CD14-positive monocyte (primary cell): ENCODE data around the gene EZH1. TPM values are rescaled to one million over a fixed set of nuclear protein-coding genes. Genes with fewer than 3 reads are reported as not detected.

Experiments used
- DNase-seq, 3 donors: peaks; one replicate each; pipeline ENCODE4 v3.0.0-alpha.2; 2011 to 2022
- H2AFZ ChIP-seq: 2 replicates; pipeline ENCODE4 v1.6.0; 2012; ENCODE audit warnings: mild to moderate bottlenecking, low read depth, low read length, inconsistent platforms; ENCODE audit not compliant: insufficient read depth, poor library complexity, severe bottlenecking
- H3K27ac ChIP-seq, 2 donors: 1 replicate in 1 of 2; 2 replicates in 1 of 2; pipeline ENCODE4 v1.5.1; 2012 to 2013; ENCODE audit warnings: low read length in 2 of 2, control low read depth in 1 of 2, inconsistent platforms in 1 of 2, low read depth in 1 of 2, mild to moderate bottlenecking in 1 of 2
- H3K27me3 ChIP-seq, 2 donors: one replicate each; pipeline versions ENCODE4 v1.6.0 to v1.6.1; 2011 to 2013; ENCODE audit warnings: low read length in 2 of 2; ENCODE audit not compliant: control insufficient read depth in 2 of 2, insufficient read depth in 2 of 2
- H3K36me3 ChIP-seq, 2 donors: replicated peaks in 1 of 2; 1 replicate in 1 of 2; 2 replicates in 1 of 2; pipeline versions ENCODE4 v1.5.1 to v1.6.1; 2012 to 2013; ENCODE audit warnings: low read length in 2 of 2, control low read depth in 1 of 2, inconsistent platforms in 1 of 2, mild to moderate bottlenecking in 1 of 2; ENCODE audit not compliant: insufficient read depth in 2 of 2, control insufficient read depth in 1 of 2
- H3K4me1 ChIP-seq, 2 donors: 1 replicate in 1 of 2; 2 replicates in 1 of 2; pipeline versions ENCODE4 v1.5.1 to v1.6.1; 2012 to 2013; ENCODE audit warnings: low read length in 2 of 2, control low read depth in 1 of 2, inconsistent platforms in 1 of 2, mild to moderate bottlenecking in 1 of 2, moderate library complexity in 1 of 2; ENCODE audit not compliant: insufficient read depth in 2 of 2, control insufficient read depth in 1 of 2
- H3K4me2 ChIP-seq: replicated peaks from 2 replicates; pipeline ENCODE3; 2012; ENCODE audit warnings: low read length, moderate library complexity, mild to moderate bottlenecking; ENCODE audit not compliant: poor library complexity, severe bottlenecking; ENCODE audit errors: extremely low read depth
- H3K4me3 ChIP-seq, 3 experiments: fragments of 200-600 bp in 1 of 3; sonication (generic) in 1 of 3; replicated peaks in 1 of 3; 1 replicate in 2 of 3; 2 replicates in 1 of 3; pipeline ENCODE4 v1.5.1; 2011 to 2013; ENCODE audit warnings: low read length in 3 of 3, mild to moderate bottlenecking in 3 of 3, control low read depth in 2 of 3, low read depth in 2 of 3, inconsistent platforms in 1 of 3, moderate library complexity in 1 of 3
- H3K79me2 ChIP-seq: 2 replicates; pipeline ENCODE4 v1.6.0; 2012; ENCODE audit warnings: mild to moderate bottlenecking, control low read depth, inconsistent platforms, low read length, moderate library complexity; ENCODE audit not compliant: insufficient read depth
- H3K9ac ChIP-seq: 2 replicates; pipeline ENCODE4 v1.6.0; 2017; ENCODE audit warnings: low read length, mild to moderate bottlenecking; ENCODE audit not compliant: insufficient read depth, poor library complexity, severe bottlenecking
- H3K9me3 ChIP-seq, 2 donors: replicated peaks in 1 of 2; 1 replicate in 1 of 2; 2 replicates in 1 of 2; pipeline versions ENCODE4 v1.5.1 to v1.6.1; 2012 to 2013; ENCODE audit warnings: low read length in 2 of 2, control low read depth in 1 of 2; ENCODE audit not compliant: control insufficient read depth in 1 of 2, insufficient read depth in 1 of 2
- H4K20me1 ChIP-seq: 2 replicates; pipeline ENCODE4 v1.6.0; 2012; ENCODE audit warnings: mild to moderate bottlenecking, low read length, control low read depth, moderate library complexity; ENCODE audit not compliant: insufficient read depth
- H3K27ac Mint-ChIP-seq, 7 donors: one replicate each; pipeline ENCODE4 v1.8.0; 2020; ENCODE audit warnings: mild to moderate bottlenecking in 7 of 7, mixed read lengths in 7 of 7, moderate library complexity in 6 of 7, inconsistent platforms in 2 of 7
- H3K27me3 Mint-ChIP-seq, 3 donors: one replicate each; pipeline ENCODE4 v1.8.0; 2021 to 2022; ENCODE audit warnings: low read depth in 3 of 3, mild to moderate bottlenecking in 3 of 3, mixed read lengths in 3 of 3, moderate library complexity in 3 of 3, inconsistent platforms in 1 of 3
- H3K36me3 Mint-ChIP-seq, 2 donors: one replicate each; pipeline ENCODE4 v1.8.0; 2020; ENCODE audit warnings: mixed read lengths in 2 of 2, inconsistent platforms in 1 of 2, mild to moderate bottlenecking in 1 of 2
- H3K4me1 Mint-ChIP-seq: one replicate; pipeline ENCODE4 v1.8.0; 2020; ENCODE audit warnings: mild to moderate bottlenecking, mixed read lengths
- H3K4me3 Mint-ChIP-seq, 2 donors: one replicate each; pipeline ENCODE4 v1.8.0; 2020; ENCODE audit warnings: mild to moderate bottlenecking in 2 of 2, mixed read lengths in 2 of 2, moderate library complexity in 1 of 2
- H3K9me3 Mint-ChIP-seq, 7 donors: one replicate each; pipeline ENCODE4 v1.8.0; 2020 to 2022; ENCODE audit warnings: mixed read lengths in 7 of 7, mild to moderate bottlenecking in 6 of 7, moderate library complexity in 6 of 7, inconsistent platforms in 2 of 7
- WGBS: methylation state at CpG from one replicate; pipeline ENCODE4 v1.1.5; 2013; ENCODE audit warnings: missing lambda C conversion rate; ENCODE audit not compliant: insufficient coverage; 5-methylcytosine and 5-hydroxymethylcytosine counted together
- intact Hi-C, 2 donors: fragments of 100-400 bp; cut with micrococcal nuclease; formaldehyde crosslinking; loops; one replicate each; pipeline versions ENCODE4 v1.15.0 to v1.15.1; 2023
- polyA plus RNA-seq, 3 donors: library from polyadenylated mRNA; depleted of rRNA in 1 of 3; unstranded in 2 of 3; stranded (reverse) in 1 of 3; fragments of 300-500 nt in 2 of 3; fragments of >200 nt in 1 of 3; fragmentation: Illumina TruSeq in 2 of 3; gene quantifications; 1 replicate in 2 of 3; 2 replicates in 1 of 3; pipeline ENCODE4 v1.2.3, GENCODE V29; 2012 to 2021
- TF ChIP-seq, protein P1 (sequence below): fragments of 200-600 bp; IDR thresholded peaks from one replicate; pipeline ENCODE4 v1.8.0; 2022; ENCODE audit warnings: antibody characterized with exemption, mild to moderate bottlenecking

Gene EZH1
- polyA plus RNA-seq, 3 donors: 12.3 to 169 (median 17.8) TPM

DNA sequence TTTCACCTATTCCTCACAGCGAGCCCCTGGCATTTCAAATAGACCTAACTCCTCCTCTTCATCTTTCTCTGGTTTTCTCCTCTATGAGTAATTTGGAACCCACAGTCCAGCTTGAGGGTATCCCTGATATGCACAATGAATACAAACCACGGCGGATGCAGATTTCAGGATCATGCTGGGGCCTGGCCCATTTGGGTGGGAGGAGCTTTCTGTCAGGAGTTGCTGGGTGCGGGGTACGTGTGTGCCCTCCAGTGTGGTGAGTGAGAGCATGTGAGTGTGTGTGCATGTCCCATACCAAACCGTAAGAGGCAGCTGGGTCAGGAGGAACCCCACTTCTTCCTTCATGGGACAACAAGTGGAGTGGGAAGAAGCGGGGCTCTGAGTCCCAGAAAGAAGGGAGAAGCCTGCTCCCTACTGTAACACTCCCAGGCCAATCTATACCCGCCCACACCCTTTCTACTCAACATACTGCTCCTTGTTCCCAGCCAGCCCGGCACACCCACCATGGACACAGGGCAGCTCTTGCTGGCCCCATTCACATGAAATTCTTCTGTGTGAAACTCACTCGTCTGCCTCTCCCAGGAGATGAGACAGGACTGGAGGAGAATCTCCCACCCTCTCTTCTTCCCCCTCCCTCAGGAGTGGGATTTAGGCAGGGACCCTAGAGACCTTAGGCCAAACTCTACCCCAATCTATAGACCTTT is 44.1 kb downstream of the EZH1 start:
- Histone ChIP-seq H4K20me1 (no peaks in the 10 kb centered on the region), H3K36me3 (peaks cover 56 to 73% of the 10 kb centered on the region in 2 donors), H3K27ac (no peak overlapping the region), H3K9ac (no peak overlapping the region), H2AFZ (no peak overlapping the region), H3K4me3 (no peak overlapping the region), H3K9me3 (no peaks in the 10 kb centered on the region), H3K4me1 (no peaks in the 10 kb centered on the region), H3K27me3 (no peaks in the 10 kb centered on the region), H3K4me2 (no peak overlapping the region), H3K79me2 (no peaks in the 10 kb centered on the region)
- no peaks in the 10 kb centered on the region for H3K9me3 Mint-ChIP-seq
- H3K4me3 Mint-ChIP-seq: no peak overlapping the region
- DNase-seq: no peak
- peaks cover 0 to 2% (median 0%) of the 10 kb centered on the region in 3 donors for H3K27me3 Mint-ChIP-seq
- intact Hi-C loops: no loop called here
- 100% methylated on average over 6 of the region's 10 CpGs for WGBS
- peaks cover 61 to 80% of the 10 kb centered on the region in 2 donors for H3K36me3 Mint-ChIP-seq
- no peaks in the 10 kb centered on the region for H3K4me1 Mint-ChIP-seq
- TF ChIP-seq, protein P1, sequence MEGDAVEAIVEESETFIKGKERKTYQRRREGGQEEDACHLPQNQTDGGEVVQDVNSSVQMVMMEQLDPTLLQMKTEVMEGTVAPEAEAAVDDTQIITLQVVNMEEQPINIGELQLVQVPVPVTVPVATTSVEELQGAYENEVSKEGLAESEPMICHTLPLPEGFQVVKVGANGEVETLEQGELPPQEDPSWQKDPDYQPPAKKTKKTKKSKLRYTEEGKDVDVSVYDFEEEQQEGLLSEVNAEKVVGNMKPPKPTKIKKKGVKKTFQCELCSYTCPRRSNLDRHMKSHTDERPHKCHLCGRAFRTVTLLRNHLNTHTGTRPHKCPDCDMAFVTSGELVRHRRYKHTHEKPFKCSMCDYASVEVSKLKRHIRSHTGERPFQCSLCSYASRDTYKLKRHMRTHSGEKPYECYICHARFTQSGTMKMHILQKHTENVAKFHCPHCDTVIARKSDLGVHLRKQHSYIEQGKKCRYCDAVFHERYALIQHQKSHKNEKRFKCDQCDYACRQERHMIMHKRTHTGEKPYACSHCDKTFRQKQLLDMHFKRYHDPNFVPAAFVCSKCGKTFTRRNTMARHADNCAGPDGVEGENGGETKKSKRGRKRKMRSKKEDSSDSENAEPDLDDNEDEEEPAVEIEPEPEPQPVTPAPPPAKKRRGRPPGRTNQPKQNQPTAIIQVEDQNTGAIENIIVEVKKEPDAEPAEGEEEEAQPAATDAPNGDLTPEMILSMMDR: no peak
- H3K27ac Mint-ChIP-seq: peak overlapping the region in 1 of 7 donors; percentile 51

DNA sequence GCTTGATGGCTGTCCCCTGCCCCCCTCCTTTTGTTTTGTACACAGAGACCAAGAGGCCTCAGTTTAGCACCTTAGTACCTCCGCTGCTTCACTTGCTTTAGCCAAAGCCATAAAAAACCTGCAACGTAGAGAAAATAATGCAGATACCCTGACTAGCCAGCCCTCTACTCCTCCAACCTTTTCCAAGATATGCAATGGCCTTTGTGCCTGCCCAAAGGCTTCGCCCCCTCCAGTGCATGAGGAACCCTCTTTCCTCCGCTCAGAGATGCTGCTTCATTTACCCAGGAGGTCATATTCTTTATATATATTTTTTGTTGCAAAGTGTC is 45.5 kb downstream of the EZH1 start:
- 100% methylated on average over 2 of the region's 4 CpGs for WGBS
- H3K9me3 ChIP-seq: no peaks in the 10 kb centered on the region
- H3K9ac ChIP-seq: no peak overlapping the region
- no peak overlapping the region for H3K27ac Mint-ChIP-seq
- H3K4me1 ChIP-seq: no peaks in the 10 kb centered on the region
- TF ChIP-seq, protein P1: no peak
- H3K4me2 ChIP-seq: no peak overlapping the region
- H3K27ac ChIP-seq: no peak overlapping the region
- no peaks in the 10 kb centered on the region for H3K9me3 Mint-ChIP-seq
- peaks cover 42 to 60% of the 10 kb centered on the region in 2 donors for H3K36me3 ChIP-seq
- H4K20me1 ChIP-seq: no peaks in the 10 kb centered on the region
- H3K27me3 Mint-ChIP-seq: peaks cover 0 to 2% (median 0%) of the 10 kb centered on the region in 3 donors
- H3K79me2 ChIP-seq: no peaks in the 10 kb centered on the region
- DNase-seq: no peak
- no peak overlapping the region for H3K4me3 ChIP-seq
- intact Hi-C loops: no loop called here
- H3K27me3 ChIP-seq: no peaks in the 10 kb centered on the region
- no peak overlapping the region for H2AFZ ChIP-seq
- H3K4me3 Mint-ChIP-seq: no peak overlapping the region
- H3K36me3 Mint-ChIP-seq: peaks cover 51 to 69% of the 10 kb centered on the region in 2 donors
- no peaks in the 10 kb centered on the region for H3K4me1 Mint-ChIP-seq
